HUES48 (cell line): Measurements from ENCODE around the gene RHBDF1.
"Not testable (repeated sequence)": the region's sequence is repeated elsewhere in the genome, so short reads cannot be mapped to it uniquely, and the experiment has no call there.

Experiments used
- H3K27ac ChIP-seq: one replicate; pipeline ENCODE4 v1.7.0; 2013; ENCODE audit warnings: low read depth, low read length, inconsistent platforms
- H3K27me3 ChIP-seq: 2 replicates; pipeline ENCODE4 v1.6.1; 2013; ENCODE audit warnings: mild to moderate bottlenecking, low read length; ENCODE audit not compliant: control insufficient read depth, insufficient read depth
- H3K36me3 ChIP-seq: 2 replicates; pipeline ENCODE4 v1.6.1; 2013; ENCODE audit warnings: low read length; ENCODE audit not compliant: control insufficient read depth, insufficient read depth
- H3K4me1 ChIP-seq: 2 replicates; pipeline ENCODE4 v1.6.1; 2013; ENCODE audit warnings: mild to moderate bottlenecking, low read length; ENCODE audit not compliant: control insufficient read depth, insufficient read depth
- H3K4me3 ChIP-seq: 2 replicates; pipeline ENCODE4 v1.5.1; 2013; ENCODE audit warnings: mild to moderate bottlenecking, low read depth, low read length
- H3K9ac ChIP-seq: 2 replicates; pipeline ENCODE4 v1.6.1; 2013; ENCODE audit warnings: mild to moderate bottlenecking, low read depth, low read length, moderate library complexity
- H3K9me3 ChIP-seq: 2 replicates; pipeline ENCODE4 v1.6.1; 2013; ENCODE audit warnings: low read length; ENCODE audit not compliant: control insufficient read depth, insufficient read depth

The RHBDF1 gene

DNA sequence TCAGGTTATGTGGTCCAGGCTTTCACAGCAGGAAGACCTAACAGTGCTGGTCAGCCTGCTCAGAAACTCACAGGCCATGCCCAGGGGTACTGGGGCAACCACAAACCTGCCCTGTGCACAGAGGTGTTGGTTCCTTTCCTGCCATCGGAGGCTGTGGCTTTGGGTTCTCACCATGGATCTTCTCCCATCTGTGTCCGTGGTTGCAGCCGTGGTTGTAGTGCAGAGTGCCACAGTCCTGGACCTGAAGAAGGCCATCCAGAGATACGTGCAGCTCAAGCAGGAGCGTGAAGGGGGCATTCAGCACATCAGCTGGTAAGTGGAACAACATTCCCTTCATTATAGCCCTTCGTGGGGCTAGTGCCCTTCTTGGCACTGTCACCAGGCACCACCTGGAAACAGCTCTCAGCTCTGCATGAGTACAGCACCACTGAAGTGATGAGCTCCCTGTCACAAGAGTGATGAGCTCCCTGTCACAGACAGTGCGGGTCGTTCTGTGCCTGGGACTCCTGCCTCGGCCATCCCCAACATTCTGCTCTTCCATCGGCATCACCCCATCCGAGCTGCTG, 16.8 kb downstream of the RHBDF1 start:
- H3K27ac ChIP-seq: no peak overlapping the region
- H3K9me3 ChIP-seq: no peaks in the 10 kb centered on the region
- no peak overlapping the region for H3K4me3 ChIP-seq
- H3K27me3 ChIP-seq: no peaks in the 10 kb centered on the region
- H3K36me3 ChIP-seq: peaks cover 65% of the 10 kb centered on the region
- H3K9ac ChIP-seq: no peak overlapping the region
- H3K4me1 ChIP-seq: no peaks in the 10 kb centered on the region

GRCh38 chr16:54237-54581, 18.2 kb downstream of the RHBDF1 start:
- peak overlapping the region; percentile 75 for H3K4me3 ChIP-seq
- H3K27me3 ChIP-seq: no peaks in the 10 kb centered on the region
- peak overlapping the region; percentile 41 for H3K27ac ChIP-seq
- H3K9me3 ChIP-seq: no peaks in the 10 kb centered on the region
- H3K9ac ChIP-seq: no peak overlapping the region
- peaks cover 63% of the 10 kb centered on the region for H3K36me3 ChIP-seq
- no peaks in the 10 kb centered on the region for H3K4me1 ChIP-seq

DNA sequence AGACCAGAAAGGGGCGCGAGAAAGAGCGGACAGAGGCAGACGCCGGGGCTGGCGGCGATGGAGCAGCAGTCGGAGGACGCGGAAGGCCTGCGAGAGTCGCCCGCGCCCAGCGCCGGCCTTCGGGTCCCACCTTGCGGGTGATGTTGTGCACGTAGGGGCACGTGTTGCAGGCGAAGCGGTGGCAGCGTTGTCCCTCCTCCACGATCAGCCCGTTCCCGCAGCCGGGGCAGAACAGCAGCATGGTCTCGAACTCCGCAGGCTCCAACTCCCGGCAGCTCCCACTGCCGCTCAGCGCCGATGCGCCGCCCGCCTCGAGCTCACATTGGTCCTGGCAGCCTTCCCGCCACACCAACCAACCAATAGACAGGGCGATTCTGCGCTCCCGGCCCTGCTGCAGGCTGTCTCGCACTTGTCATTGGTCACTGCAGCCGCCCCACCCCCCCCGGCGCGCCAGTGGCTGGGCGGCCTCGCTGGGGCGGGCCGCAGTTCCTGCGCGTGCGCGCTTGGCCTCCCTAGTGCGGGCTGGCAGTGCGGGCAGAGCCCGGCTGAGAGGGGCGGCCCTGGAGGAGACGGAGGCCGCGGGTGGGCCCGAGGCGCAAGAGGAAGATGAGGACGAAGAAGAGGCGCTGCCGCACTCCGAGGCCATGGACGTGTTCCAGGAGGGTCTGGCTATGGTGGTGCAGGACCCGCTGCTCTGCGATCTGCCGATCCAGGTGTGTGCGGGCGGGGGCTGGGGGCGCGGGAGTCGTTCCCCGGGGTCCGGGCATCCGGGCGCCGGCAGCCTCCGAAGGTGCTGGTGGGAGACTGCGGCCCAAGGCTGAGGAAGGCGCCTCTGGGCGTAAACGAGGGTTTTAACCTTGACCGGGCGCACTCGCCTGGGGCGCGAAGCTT, 18.8 kb downstream of the RHBDF1 start, which contains the start of the genes POLR3K and SNRNP25:
Gene POLR3K (minus strand): TSS at position 263 of the 891 bp plus-strand sequence. CDS start 22 bp downstream, at position 241.
Gene SNRNP25 (plus strand): TSS at position 483 of the 891 bp plus-strand sequence. CDS start 189 bp downstream, at position 672.
- H3K4me1 ChIP-seq: no peaks in the 10 kb centered on the region
- peaks cover 61% of the 10 kb centered on the region for H3K36me3 ChIP-seq
- H3K27ac ChIP-seq: peak within 1 kb of the TSS; percentile 85
- H3K27me3 ChIP-seq: no peaks in the 10 kb centered on the region
- H3K9ac ChIP-seq: peak within 1 kb of the TSS; percentile 77
- no peaks in the 10 kb centered on the region for H3K9me3 ChIP-seq
- H3K4me3 ChIP-seq: peak within 1 kb of the TSS; percentile 81

DNA sequence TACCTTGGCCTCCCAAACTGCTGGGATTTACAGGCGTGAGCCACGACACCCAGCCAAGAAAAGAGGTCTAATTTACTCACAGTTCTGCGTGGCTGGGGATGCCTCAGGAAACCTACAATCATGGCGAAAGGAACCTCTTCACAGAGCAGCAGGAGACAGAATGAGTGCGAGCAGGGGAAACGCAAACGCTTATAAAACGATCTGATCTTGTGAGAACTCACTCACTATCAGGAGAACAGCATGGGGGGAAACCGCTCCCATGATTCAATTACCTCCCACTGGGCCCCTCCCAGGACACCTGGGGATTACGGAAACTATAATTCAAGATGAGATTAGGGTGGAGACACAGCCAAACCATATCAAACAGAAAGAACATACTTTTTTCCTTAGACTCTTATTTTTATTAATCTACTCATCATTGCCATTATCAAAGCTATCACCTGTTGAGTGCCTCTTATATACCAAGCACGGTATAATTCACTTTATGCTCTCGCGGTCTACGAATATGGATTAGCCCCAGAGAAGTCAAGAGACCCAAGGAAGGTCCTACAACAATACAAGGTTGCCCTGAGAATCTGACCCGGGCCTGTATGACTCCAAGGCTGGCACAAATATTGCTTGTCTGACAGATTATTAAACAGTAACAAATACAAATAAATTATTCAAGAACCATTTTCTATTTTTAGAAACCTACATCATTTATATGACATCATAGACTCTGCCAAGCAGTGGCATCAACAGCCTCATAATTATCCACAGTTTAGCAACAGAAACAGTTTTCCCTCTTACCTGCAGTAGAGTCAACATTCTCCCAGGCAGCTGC, 21.5 kb downstream of the RHBDF1 start:
- H3K36me3 ChIP-seq: peaks cover 53% of the 10 kb centered on the region
- H3K9me3 ChIP-seq: no peaks in the 10 kb centered on the region
- no peaks in the 10 kb centered on the region for H3K27me3 ChIP-seq
- H3K9ac ChIP-seq: no peak overlapping the region
- no peaks in the 10 kb centered on the region for H3K4me1 ChIP-seq
- no peak overlapping the region for H3K4me3 ChIP-seq
- H3K27ac ChIP-seq: no peak overlapping the region

GRCh38 chr16:47234-47633, 25.2 kb downstream of the RHBDF1 start:
- H3K27me3 ChIP-seq: no peaks in the 10 kb centered on the region
- H3K27ac ChIP-seq: no peak overlapping the region
- H3K4me3 ChIP-seq: no peak overlapping the region
- H3K9me3 ChIP-seq: 0 out of 2 replicates have a peak, but pooled peaks cover 3% of the 10 kb centered on the region
- H3K36me3 ChIP-seq: peaks cover 78% of the 10 kb centered on the region
- H3K9ac ChIP-seq: no peak overlapping the region
- H3K4me1 ChIP-seq: no peaks in the 10 kb centered on the region

- not testable (repeated sequence) for H3K9ac ChIP-seq, H3K27me3 ChIP-seq, H3K4me3 ChIP-seq, H3K9me3 ChIP-seq, H3K4me1 ChIP-seq, H3K27ac ChIP-seq
- peaks cover 85% of the 10 kb centered on the region for H3K36me3 ChIP-seq
These were observed 25.9 kb downstream of the RHBDF1 start for GRCh38 chr16:46510-46909.

- Histone ChIP-seq H3K4me3 (no peak overlapping the region), H3K36me3 (peaks cover 83% of the 10 kb centered on the region), H3K9me3 (0 out of 2 replicates have a peak, but pooled peaks cover 3% of the 10 kb centered on the region), H3K27me3 (no peaks in the 10 kb centered on the region), H3K9ac (no peak overlapping the region), H3K27ac (no peak overlapping the region), H3K4me1 (no peaks in the 10 kb centered on the region)
These were observed 27.0 kb downstream of the RHBDF1 start for GRCh38 chr16:45454-45853.

DNA sequence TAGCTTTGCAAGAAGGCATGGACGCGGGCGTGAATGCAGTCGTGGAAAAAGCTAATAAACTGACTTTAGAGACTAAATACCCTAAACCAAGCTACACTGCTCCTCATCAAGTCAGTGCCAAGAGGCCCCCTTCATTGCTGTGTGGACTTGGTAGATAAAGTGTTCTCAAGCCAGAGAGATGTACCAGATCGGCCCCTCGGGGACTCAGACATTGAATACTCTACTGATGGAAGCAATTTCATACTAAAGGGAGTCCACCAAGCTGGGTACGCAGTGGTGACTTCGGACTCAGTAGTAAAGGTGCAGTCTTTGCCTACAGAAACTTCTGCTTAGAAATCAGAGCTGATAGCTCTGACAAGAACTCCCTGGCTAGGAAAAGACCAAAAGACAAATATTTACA, 27.8 kb downstream of the RHBDF1 start:
- Histone ChIP-seq H3K27ac (no peak overlapping the region), H3K4me1 (no peaks in the 10 kb centered on the region)

DNA sequence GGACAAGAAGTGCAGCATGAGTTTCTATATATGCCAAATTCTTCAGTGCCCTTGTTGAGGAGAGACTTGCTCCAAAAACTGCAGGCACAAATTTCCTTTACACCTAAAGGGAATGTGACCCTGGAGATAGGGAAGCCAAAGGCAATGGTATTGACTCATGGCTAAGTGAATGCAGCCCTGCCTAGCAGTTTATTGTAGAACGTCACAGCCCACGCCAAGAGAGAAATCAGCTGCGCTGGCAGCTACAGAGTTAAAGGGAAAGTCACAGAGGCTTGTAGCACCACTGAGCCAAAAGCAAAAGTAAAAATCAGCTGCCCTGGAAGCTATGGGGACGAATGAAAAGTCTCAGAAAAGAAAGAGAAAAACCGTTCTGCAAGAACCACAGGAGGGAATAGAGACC, 29.1 kb downstream of the RHBDF1 start:
- Histone ChIP-seq H3K36me3 (peaks cover 76% of the 10 kb centered on the region), H3K27ac (no peak overlapping the region), H3K9me3 (0 out of 2 replicates have a peak, but pooled peaks cover 3% of the 10 kb centered on the region), H3K4me3 (no peak overlapping the region), H3K4me1 (no peaks in the 10 kb centered on the region), H3K9ac (no peak overlapping the region), H3K27me3 (no peaks in the 10 kb centered on the region)

More for the DNA sequence above, 27.8 kb downstream of the RHBDF1 start:
- H3K4me3 ChIP-seq: no peak overlapping the region
- H3K36me3 ChIP-seq: peaks cover 83% of the 10 kb centered on the region
- no peaks in the 10 kb centered on the region for H3K27me3 ChIP-seq
- no peak overlapping the region for H3K9ac ChIP-seq
- 0 out of 2 replicates have a peak, but pooled peaks cover 3% of the 10 kb centered on the region for H3K9me3 ChIP-seq

DNA sequence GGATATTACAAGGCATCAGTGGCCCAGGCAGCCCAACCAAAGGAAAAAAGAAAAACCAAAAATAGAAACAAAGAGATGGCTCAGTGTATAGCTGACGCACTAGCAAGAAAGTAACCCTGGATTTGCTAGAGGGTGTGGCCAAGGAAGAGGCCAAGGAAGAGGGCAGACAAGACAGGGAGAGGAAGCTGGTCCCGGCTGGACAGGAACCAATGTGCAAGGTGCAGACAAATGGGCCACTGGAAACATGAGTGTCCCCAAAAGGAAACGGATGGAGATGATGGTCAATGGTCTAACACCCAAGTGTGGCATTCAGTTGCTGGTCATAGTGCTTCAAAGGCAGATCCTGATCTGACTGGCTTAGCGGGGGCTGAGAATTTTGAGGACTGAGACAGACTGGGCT, 29.7 kb downstream of the RHBDF1 start:
- no peaks in the 10 kb centered on the region for H3K4me1 ChIP-seq
- no peak overlapping the region for H3K4me3 ChIP-seq
- H3K9ac ChIP-seq: no peak overlapping the region
- 0 out of 2 replicates have a peak, but pooled peaks cover 3% of the 10 kb centered on the region for H3K9me3 ChIP-seq
- no peaks in the 10 kb centered on the region for H3K27me3 ChIP-seq
- H3K27ac ChIP-seq: no peak overlapping the region
- peaks cover 72% of the 10 kb centered on the region for H3K36me3 ChIP-seq
